ENCODE data around the gene PROX1. TPM values are rescaled to one million over a fixed set of nuclear protein-coding genes. Genes with fewer than 3 reads are reported as not detected.

PROX1 gene
- total RNA-seq, 4 donors from 2014 or later: 0.15 to 3.8 (median 0.66) TPM

DNA sequence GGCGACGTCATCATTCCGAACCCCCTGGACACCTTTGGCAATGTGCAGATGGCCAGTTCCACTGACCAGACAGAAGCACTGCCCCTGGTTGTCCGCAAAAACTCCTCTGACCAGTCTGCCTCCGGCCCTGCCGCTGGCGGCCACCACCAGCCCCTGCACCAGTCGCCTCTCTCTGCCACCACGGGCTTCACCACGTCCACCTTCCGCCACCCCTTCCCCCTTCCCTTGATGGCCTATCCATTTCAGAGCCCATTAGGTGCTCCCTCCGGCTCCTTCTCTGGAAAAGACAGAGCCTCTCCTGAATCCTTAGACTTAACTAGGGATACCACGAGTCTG is 10.0 kb downstream of the PROX1 start:
- peaks cover 0 to 23% (median 0%) of the 10 kb centered on the region in 4 donors for H3K27me3 ChIP-seq
- no peaks in the 10 kb centered on the region for H3K4me1 ChIP-seq
- no peaks in the 10 kb centered on the region for H3K36me3 ChIP-seq
- no peaks in the 10 kb centered on the region for H3K9me3 ChIP-seq
- no peak for DNase-seq
- 86 to 91% methylated on average over 11 to 13 of the region's 13 CpGs for WGBS, 2 donors
- H3K27ac ChIP-seq: no peak overlapping the region
- intact Hi-C loops (cut with DNase I): no loop called here
- H3K4me3 ChIP-seq: no peak overlapping the region
- TF ChIP-seq POLR2A (IDR thresholded peaks at IDR 0.05): no peak
- TF ChIP-seq, protein P1, sequence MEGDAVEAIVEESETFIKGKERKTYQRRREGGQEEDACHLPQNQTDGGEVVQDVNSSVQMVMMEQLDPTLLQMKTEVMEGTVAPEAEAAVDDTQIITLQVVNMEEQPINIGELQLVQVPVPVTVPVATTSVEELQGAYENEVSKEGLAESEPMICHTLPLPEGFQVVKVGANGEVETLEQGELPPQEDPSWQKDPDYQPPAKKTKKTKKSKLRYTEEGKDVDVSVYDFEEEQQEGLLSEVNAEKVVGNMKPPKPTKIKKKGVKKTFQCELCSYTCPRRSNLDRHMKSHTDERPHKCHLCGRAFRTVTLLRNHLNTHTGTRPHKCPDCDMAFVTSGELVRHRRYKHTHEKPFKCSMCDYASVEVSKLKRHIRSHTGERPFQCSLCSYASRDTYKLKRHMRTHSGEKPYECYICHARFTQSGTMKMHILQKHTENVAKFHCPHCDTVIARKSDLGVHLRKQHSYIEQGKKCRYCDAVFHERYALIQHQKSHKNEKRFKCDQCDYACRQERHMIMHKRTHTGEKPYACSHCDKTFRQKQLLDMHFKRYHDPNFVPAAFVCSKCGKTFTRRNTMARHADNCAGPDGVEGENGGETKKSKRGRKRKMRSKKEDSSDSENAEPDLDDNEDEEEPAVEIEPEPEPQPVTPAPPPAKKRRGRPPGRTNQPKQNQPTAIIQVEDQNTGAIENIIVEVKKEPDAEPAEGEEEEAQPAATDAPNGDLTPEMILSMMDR (IDR thresholded peaks at IDR 0.05): no peak

DNA sequence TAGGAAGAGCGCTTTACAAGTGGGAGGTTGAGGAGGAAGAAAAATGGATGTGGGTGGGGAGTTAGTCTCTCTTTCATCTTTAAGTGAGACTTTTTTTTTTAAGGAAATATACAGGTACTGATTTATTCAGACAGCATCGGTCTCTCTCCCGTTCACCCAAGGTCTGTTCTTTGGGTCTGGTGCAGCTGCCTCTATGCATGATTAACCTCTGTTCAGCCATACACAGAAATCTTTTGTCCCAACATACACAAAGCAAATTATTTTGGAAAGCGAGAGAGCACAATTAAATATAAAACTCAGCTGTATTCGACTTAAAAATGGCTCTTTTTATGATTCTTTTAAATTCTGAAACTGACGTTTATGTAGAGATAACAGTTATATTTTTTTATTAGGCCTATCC is 11.0 kb downstream of the PROX1 start:
- Histone ChIP-seq H3K4me1 (no peaks in the 10 kb centered on the region), H3K4me3 (no peak overlapping the region), H3K9me3 (no peaks in the 10 kb centered on the region), H3K27ac (no peak overlapping the region), H3K36me3 (no peaks in the 10 kb centered on the region), H3K27me3 (peaks cover 0 to 16% (median 0%) of the 10 kb centered on the region in 4 donors)
- TF ChIP-seq, protein P1 (IDR thresholded peaks at IDR 0.05): no peak
- no peak for TF ChIP-seq POLR2A (IDR thresholded peaks at IDR 0.05)
- intact Hi-C loops (cut with DNase I): no loop called here
- no peak for DNase-seq
- WGBS, 2 donors: 73 to 85% methylated on average over 6 of the region's 6 CpGs

DNA sequence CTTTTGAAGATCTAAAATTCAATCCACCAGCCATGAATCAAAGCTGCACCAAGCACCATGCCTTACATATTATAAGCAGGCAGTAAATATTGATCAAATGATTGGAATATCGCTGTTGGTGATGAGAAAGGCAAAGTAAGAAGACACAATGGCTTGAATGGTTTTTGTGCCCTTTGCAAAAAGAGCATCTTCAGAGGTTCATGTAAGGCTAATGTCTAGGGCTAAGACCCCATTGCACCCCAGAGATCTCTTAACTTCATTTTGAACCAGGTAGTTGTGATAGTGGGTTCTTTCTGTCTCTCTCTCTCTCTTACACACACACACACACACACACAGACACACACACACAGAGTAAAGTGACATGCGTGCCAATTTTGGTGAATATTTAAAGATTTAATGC is 12.0 kb downstream of the PROX1 start:
- DNase-seq: no peak
- WGBS, 2 donors: 90 to 94% methylated on average over 2 of the region's 2 CpGs
- Histone ChIP-seq H3K4me3 (no peak overlapping the region), H3K4me1 (no peaks in the 10 kb centered on the region), H3K27me3 (peaks cover 0 to 11% (median 0%) of the 10 kb centered on the region in 4 donors), H3K36me3 (no peaks in the 10 kb centered on the region), H3K9me3 (no peaks in the 10 kb centered on the region), H3K27ac (no peak overlapping the region)
- TF ChIP-seq, protein P1 (IDR thresholded peaks at IDR 0.05): no peak
- no peak for TF ChIP-seq POLR2A (IDR thresholded peaks at IDR 0.05)
- intact Hi-C loops (cut with DNase I): no loop called here

DNA sequence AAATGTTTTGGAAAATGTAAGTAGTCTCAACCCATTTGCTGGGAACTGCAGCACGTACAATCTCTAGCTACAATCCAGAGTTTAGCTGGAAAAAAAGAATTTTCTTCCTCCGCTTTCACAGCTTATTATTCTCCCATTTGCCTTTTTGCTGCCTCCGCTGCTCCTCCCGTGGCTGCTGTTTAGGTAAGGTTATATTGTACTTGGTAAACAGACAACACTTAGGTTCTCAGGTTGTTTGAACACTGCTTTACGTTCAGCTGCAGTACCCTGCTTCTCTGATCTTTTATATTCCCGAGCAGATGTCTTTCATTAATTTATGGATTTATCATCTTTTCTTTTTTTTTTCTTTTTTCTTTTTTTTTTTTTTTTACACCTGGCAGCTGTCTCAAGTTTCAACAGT is 14.3 kb downstream of the PROX1 start:
- Histone ChIP-seq H3K27ac (no peak overlapping the region), H3K27me3 (peaks cover 0 to 7% (median 0%) of the 10 kb centered on the region in 4 donors), H3K4me3 (no peak overlapping the region), H3K4me1 (no peaks in the 10 kb centered on the region), H3K9me3 (no peaks in the 10 kb centered on the region), H3K36me3 (no peaks in the 10 kb centered on the region)
- no peak for TF ChIP-seq POLR2A (IDR thresholded peaks at IDR 0.05)
- TF ChIP-seq, protein P1 (IDR thresholded peaks at IDR 0.05): no peak
- no peak for DNase-seq
- intact Hi-C loops (cut with DNase I): no loop called here
- 64 to 67% methylated on average over 6 of the region's 6 CpGs for WGBS, 2 donors

DNA sequence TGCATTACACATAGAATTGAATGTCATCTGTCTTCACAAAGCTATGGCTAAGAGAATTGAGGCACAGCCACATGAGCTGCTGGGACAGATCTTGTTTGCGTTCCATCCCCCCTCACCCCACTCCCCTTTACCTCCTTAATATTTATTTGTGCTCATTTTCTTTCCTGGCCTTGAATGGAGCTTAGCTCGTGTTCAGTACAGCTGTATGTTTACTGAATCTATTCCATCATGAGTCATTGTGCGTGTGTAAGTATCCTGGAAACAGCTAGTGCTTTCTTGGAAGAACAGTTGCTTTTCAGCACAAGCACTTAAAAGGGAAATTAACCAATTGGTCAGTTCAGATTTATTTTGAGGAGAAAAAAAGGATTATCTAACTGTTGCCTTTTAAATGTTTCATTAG is 14.7 kb downstream of the PROX1 start:
- H3K36me3 ChIP-seq: no peaks in the 10 kb centered on the region
- peaks cover 0 to 5% (median 0%) of the 10 kb centered on the region in 4 donors for H3K27me3 ChIP-seq
- H3K27ac ChIP-seq: no peak overlapping the region
- H3K9me3 ChIP-seq: no peaks in the 10 kb centered on the region
- no peak for DNase-seq
- no peaks in the 10 kb centered on the region for H3K4me1 ChIP-seq
- TF ChIP-seq POLR2A (IDR thresholded peaks at IDR 0.05): no peak
- TF ChIP-seq, protein P1 (IDR thresholded peaks at IDR 0.05): no peak
- intact Hi-C loops (cut with DNase I): no loop called here
- 4 to 12% methylated on average over 3 of the region's 3 CpGs for WGBS, 2 donors
- H3K4me3 ChIP-seq: no peak overlapping the region

Data from esophagus squamous epithelium (tissue), 5 donors.